Measurements from ENCODE around the gene LLGL2. TPM values are rescaled to one million over a fixed set of nuclear protein-coding genes. Genes with fewer than 3 reads are reported as not detected.
"Not testable (repeated sequence)": the region's sequence is repeated elsewhere in the genome, so short reads cannot be mapped to it uniquely, and the experiment has no call there.

Gene LLGL2
- total RNA-seq, 1 donor from 2014 or later: 90.6 TPM

GRCh38 chr17:75518983-75519537 lies 6.4 kb upstream of the LLGL2 start:
- H3K4me1 Mint-ChIP-seq (ENCODE audit: unreplicated experiment): peaks cover 17% of the 10 kb centered on the region
- DNase-seq (ENCODE audit: extremely low spot score, unreplicated experiment): no peak
- no peak overlapping the region for H3K27ac Mint-ChIP-seq
- peaks cover 8% of the 10 kb centered on the region for H3K36me3 Mint-ChIP-seq
- TF ChIP-seq, protein P1, sequence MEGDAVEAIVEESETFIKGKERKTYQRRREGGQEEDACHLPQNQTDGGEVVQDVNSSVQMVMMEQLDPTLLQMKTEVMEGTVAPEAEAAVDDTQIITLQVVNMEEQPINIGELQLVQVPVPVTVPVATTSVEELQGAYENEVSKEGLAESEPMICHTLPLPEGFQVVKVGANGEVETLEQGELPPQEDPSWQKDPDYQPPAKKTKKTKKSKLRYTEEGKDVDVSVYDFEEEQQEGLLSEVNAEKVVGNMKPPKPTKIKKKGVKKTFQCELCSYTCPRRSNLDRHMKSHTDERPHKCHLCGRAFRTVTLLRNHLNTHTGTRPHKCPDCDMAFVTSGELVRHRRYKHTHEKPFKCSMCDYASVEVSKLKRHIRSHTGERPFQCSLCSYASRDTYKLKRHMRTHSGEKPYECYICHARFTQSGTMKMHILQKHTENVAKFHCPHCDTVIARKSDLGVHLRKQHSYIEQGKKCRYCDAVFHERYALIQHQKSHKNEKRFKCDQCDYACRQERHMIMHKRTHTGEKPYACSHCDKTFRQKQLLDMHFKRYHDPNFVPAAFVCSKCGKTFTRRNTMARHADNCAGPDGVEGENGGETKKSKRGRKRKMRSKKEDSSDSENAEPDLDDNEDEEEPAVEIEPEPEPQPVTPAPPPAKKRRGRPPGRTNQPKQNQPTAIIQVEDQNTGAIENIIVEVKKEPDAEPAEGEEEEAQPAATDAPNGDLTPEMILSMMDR (conservative IDR thresholded peaks at IDR 0.05): no peak
- no peaks in the 10 kb centered on the region for H3K9me3 Mint-ChIP-seq
- no peak overlapping the region for H3K4me3 Mint-ChIP-seq
- no peaks in the 10 kb centered on the region for H3K27me3 Mint-ChIP-seq

DNA sequence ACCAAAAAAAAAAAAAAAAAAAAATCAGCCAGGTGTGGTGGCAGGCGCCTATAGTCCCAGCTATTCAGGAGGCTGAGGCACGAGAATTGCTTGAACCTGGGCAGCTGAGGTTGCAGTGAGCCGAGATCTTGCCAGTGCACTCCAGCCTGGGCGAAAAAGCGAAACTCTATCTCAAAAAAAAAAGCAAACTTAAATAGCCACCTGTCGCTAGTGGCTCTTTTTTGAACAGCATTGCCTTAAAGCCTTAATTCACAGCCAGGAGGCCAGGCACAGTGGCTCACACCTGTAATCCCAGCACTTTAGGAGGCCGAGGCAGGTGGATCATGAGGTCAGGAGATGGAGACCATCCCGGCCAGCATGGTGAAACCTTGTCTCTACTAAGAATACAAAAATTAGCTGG lies 5.1 kb upstream of the LLGL2 start:
- not testable (repeated sequence) for H3K27me3 Mint-ChIP-seq; H3K27ac Mint-ChIP-seq; H3K4me3 Mint-ChIP-seq; DNase-seq (ENCODE audit: extremely low spot score, unreplicated experiment); H3K9me3 Mint-ChIP-seq; H3K36me3 Mint-ChIP-seq
- peaks cover 17% of the 10 kb centered on the region for H3K4me1 Mint-ChIP-seq (ENCODE audit: unreplicated experiment)

DNA sequence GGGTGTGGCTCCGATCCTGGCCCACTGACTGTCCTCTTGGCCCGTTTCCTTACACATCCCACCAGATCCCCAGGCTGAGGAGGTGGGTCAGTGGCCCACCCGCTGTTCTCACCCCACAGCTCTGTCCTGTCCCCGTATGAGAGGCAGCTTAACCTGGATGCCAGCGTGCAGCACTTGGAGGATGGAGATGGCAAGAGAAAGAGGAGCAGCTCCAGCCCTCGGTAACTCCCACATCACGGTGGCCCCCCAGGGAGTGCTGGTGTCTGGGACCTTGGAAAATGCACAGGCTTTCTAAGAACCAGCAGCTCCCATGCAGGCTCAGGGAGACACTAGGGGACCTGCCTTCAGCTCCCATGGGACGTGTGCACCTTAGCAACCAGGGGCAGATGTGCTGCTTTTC lies 4.2 kb upstream of the LLGL2 start:
- peaks cover 18% of the 10 kb centered on the region for H3K4me1 Mint-ChIP-seq (ENCODE audit: unreplicated experiment)
- H3K36me3 Mint-ChIP-seq: peaks cover 8% of the 10 kb centered on the region
- no peaks in the 10 kb centered on the region for H3K9me3 Mint-ChIP-seq
- TF ChIP-seq, protein P1 (conservative IDR thresholded peaks at IDR 0.05): no peak
- DNase-seq (ENCODE audit: extremely low spot score, unreplicated experiment): no peak
- no peak overlapping the region for H3K27ac Mint-ChIP-seq
- H3K27me3 Mint-ChIP-seq: peaks cover 2% of the 10 kb centered on the region
- no peak overlapping the region for H3K4me3 Mint-ChIP-seq

GRCh38 chr17:75521951-75522727 lies 3.4 kb upstream of the LLGL2 start:
- Mint-ChIP-seq H3K4me1 (ENCODE audit: unreplicated experiment) (peaks cover 20% of the 10 kb centered on the region), H3K9me3 (no peaks in the 10 kb centered on the region), H3K4me3 (peak overlapping the region; percentile 25), H3K27ac (no peak overlapping the region), H3K27me3 (peaks cover 10% of the 10 kb centered on the region), H3K36me3 (peaks cover 8% of the 10 kb centered on the region)
- no peak for DNase-seq (ENCODE audit: extremely low spot score, unreplicated experiment)
- TF ChIP-seq, protein P1 (conservative IDR thresholded peaks at IDR 0.05): no peak

DNA sequence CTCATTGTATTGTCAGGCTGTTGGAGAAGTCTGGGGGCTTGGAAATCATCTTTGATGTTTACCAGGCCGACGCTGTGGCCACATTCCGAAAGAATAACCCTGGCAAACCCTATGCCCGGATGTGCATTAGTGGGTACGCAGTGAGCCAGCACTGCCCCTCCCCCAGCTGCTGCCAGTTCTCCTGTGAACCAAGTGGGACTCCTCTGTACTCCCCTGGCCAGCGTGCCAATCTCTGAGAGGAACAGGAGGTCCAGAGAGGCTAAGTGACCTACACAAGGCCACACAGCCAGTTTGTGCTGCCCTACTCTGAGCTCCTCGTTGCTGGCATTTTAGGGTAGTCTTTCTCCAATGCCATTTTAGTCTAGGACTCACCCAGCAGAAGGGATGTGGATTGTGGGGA lies 1.9 kb upstream of the LLGL2 start:
- H3K9me3 Mint-ChIP-seq: no peaks in the 10 kb centered on the region
- TF ChIP-seq, protein P1 (conservative IDR thresholded peaks at IDR 0.05): no peak
- H3K27ac Mint-ChIP-seq: no peak overlapping the region
- no peak overlapping the region for H3K4me3 Mint-ChIP-seq
- peaks cover 5% of the 10 kb centered on the region for H3K36me3 Mint-ChIP-seq
- H3K27me3 Mint-ChIP-seq: peaks cover 11% of the 10 kb centered on the region
- H3K4me1 Mint-ChIP-seq (ENCODE audit: unreplicated experiment): peaks cover 4% of the 10 kb centered on the region
- no peak for DNase-seq (ENCODE audit: extremely low spot score, unreplicated experiment)

DNA sequence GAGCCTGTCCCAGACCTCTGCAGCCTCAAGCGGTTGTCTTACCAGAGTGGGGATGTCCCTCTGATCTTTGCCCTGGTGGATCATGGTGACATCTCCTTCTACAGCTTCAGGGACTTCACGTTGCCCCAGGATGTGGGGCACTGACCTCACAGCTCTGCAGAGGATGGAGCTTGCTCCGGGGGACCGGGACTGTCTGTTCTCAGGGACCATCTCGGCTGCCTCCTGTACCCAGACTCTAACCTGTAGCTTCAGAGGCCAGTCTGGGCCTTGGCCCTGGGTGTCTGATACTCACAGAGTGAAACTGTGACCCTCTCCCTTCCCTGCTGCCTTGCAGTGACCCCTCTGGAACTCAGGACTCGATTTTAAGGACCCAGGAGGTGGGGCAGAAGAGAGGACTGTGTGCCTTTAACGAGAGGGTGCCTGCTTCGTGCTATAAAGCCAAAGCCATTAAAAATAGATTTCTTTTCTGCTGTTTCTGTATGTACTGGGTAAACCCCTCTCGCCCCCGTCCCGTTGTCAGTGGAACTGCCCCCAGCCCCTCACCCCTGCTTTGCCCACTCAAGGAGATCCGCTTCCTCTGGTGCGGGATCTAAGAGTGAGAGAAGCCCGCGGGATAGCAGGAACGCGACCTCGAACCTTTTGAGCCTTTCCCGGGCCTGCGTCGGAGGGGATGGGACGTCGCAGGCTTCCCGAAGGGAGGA lies 1.1 kb upstream of the LLGL2 start:
- peaks cover 11% of the 10 kb centered on the region for H3K27me3 Mint-ChIP-seq
- peak overlapping the region; percentile 74 for H3K4me3 Mint-ChIP-seq
- no peaks in the 10 kb centered on the region for H3K9me3 Mint-ChIP-seq
- peaks cover 4% of the 10 kb centered on the region for H3K4me1 Mint-ChIP-seq (ENCODE audit: unreplicated experiment)
- TF ChIP-seq, protein P1 (conservative IDR thresholded peaks at IDR 0.05): no peak
- H3K27ac Mint-ChIP-seq: peak overlapping the region; percentile 53
- no peak for DNase-seq (ENCODE audit: extremely low spot score, unreplicated experiment)
- H3K36me3 Mint-ChIP-seq: peaks cover 3% of the 10 kb centered on the region

Measured in type B pancreatic cell (in vitro differentiated cells).